SK-N-DZ (cell line): ENCODE results near the gene SDR42E1.
"Not testable (repeated sequence)": the region's sequence is repeated elsewhere in the genome, so short reads cannot be mapped to it uniquely, and the experiment has no call there.

Experiments
- DNase-seq: peaks from one replicate; pipeline ENCODE4 v3.0.0-alpha.2; 2015; ENCODE audit warnings: low spot score

Gene SDR42E1

DNA sequence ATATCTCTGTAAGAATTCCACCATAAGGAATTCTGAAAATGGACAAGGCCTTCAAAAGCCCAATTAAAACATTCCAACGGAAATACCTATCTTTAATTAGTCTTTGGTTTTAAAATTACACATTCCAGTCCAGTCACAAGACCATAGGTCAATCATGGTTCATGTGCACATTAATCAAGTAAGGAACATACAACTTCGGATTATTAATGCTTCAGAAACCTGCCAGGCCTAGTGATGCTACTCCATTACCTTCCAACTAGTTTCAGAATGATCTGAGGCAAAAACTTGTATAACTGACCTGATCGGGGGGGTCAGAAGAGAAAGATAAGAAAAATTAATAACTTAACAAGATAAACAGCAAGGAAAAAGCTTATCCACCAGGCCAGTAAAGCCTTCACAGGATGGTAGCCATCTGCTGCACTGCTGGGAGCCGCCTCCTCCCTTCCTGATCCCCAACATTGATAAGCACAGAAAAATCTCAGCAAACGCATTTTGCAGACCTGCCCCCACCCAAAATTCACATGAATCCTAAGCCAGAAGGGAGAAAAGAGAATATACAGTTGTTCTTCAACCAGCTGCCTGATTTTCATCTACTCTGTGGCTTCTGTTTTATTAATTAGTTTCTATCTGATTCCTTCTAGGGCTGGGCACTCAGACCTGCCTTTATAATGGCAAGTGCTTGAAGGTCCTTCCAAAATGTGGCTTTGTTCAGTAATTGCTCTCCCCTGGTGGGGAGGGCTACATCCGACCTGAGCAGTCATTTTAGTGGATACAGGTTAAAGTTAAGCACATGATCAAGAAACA lies 6.0 kb downstream of the SDR42E1 start:
- DNase-seq = peak; percentile 29

DNA sequence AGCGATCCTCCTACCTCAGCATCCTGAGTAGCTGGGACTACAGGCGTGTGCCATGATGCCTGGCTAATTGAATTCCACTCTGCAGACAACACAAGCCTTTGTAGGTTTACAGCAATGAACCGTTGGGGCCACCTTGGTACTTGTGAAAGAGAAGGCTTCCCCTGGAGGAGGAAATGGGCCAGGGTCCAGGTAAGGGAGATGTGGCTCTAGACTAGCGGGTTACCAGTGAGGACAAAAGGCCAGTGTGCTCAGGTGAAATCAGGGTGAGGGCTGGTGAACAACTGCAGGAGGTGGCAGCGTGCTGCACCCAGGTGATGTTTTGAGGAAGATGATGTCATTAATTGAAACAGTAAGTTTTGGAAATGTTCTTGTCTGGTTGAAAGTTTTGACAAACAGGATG lies 6.7 kb downstream of the SDR42E1 start:
- DNase-seq = no peak

- no peak for DNase-seq
Measured at GRCh38 chr16:82002831-82003230, 8.4 kb downstream of the SDR42E1 start.

- DNase-seq = no peak
Measured at GRCh38 chr16:81997738-81998137, 13.5 kb downstream of the SDR42E1 start.

GRCh38 chr16:81996664-81997509 lies 14.4 kb downstream of the SDR42E1 start:
- no peak for DNase-seq

- DNase-seq = no peak
Measured at GRCh38 chr16:81995651-81996050, 15.6 kb downstream of the SDR42E1 start.

GRCh38 chr16:81994485-81994884 lies 16.8 kb downstream of the SDR42E1 start:
- no peak for DNase-seq

- DNase-seq = no peak
Measured at GRCh38 chr16:81992859-81993258, 18.4 kb downstream of the SDR42E1 start.

DNA sequence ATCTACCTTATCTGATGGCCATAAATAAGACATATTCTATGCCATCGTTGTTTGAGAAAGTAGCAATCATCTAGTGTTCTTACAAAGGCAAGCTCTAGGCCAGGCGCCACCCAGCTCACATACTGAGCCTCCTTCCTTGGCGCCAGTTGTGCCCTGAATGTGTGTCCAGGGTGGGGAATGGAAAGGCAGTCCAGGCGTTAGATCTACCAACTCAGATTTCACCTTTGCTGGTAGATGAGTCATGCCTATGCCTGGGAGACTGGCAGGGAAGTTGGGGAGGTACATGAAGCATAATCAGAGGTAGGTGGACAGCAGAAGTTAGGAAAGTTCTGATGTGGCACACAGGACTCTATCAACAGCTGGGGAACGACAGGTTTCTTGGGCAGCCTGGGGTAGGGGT lies 23.6 kb downstream of the SDR42E1 start:
- DNase-seq = no peak

DNA sequence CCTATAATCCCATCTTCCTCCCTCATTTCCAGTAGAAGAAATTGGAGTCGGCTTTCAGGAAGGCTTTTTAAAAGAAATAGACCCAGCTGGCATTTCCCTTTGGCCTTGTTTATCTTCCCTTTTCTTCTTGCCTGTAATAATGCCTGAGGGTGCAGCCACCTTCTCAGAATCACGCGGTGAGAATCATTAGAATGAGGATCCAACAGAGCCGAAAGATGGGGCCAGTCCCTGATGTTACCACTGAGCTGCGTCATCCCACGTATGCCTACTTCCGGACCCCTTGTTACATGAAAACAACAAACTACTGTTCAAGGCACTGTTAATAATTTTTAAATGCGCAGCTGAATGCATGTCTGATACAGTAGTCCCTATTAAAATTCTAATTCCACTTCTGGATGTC lies 24.1 kb downstream of the SDR42E1 start:
- no peak for DNase-seq

DNA sequence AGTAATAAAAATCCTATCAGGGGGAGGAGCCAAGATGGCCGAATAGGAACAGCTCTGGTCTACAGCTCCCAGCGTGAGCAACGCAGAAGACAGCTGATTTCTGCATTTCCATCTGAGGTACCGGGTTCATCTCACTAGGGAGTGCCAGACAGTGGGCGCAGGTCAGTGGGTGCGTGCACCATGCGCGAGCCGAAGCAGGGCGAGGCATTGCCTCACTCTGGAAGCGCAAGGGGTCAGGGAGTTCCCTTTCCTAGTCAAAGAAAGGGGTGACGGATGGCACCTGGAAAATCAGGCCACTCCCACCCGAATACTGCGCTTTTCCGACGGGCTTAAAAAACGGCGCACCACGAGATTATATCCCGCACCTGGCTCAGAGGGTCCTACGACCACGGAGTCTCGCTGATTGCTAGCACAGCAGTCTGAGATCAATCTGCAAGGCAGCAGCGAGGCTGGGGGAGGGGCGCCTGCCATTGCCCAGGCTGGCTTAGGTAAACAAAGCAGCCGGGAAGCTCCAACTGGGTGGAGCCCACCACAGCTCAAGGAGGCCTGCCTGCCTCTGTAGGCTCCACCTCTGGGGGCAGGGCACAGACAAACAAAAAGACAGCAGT lies 33.8 kb downstream of the SDR42E1 start:
- DNase-seq = not testable (repeated sequence)

GRCh38 chr16:81975637-81976036 lies 35.6 kb downstream of the SDR42E1 start:
- DNase-seq = no peak

GRCh38 chr16:81973737-81974136 lies 37.5 kb downstream of the SDR42E1 start:
- no peak for DNase-seq

- no peak for DNase-seq
Measured at GRCh38 chr16:81971853-81972252, 39.4 kb downstream of the SDR42E1 start.

- DNase-seq = no peak
Measured at GRCh38 chr16:81967358-81967757, 43.9 kb downstream of the SDR42E1 start.

GRCh38 chr16:81964808-81965207 lies 46.5 kb downstream of the SDR42E1 start:
- no peak for DNase-seq

DNA sequence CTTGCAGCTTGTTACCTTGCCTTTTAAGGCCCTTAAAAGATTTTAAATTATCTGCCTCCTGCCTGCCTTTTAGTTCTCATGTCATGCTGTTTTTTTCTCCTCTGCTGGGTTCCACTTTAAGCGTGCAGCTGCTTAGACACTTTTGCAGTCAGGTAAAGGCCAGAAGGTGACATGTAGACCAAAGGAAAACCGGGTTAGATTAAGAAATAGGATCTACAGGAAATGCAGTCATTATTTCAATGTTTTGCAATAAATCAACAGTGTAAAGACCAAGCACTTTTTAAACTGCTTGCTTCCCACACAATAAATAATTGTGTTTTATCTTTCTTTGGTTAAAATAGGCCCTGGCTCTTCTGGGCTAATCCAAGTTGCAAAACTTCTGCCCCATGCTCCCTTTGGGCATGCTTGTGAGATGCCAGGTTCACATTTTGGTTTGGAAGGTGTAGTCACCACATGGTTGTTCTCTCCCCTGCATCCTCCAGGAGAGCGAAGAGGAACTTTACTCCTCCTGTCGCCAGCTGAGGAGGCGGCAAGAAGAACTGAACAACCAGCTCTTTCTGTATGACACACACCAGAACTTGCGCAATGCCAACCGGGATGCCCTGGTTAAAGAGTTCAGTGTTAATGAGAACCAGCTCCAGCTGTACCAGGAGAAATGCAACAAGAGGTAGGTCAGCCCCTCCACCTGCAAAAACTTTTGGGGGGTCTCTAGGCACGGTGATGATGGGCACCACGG lies 54.9 kb downstream of the SDR42E1 start:
- DNase-seq = no peak

DNA sequence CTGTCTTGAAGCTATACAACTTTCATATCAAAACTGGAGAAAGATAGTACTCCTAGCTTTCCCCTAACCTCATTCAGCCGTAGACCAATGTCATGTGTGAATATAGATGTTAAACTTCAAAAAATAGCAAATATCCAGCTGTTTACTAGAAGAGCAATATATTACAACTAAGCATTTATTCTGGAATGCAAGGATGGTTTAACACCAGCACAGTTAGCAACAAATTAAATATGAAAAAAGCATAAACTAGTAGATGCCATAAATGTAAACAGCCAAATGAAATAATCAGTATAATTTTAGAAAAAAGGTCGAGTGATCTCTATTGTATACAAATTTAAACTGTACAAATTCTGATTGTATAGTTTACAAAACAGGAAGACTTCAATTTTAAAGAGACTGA lies 59.7 kb downstream of the SDR42E1 start:
- no peak for DNase-seq

- no peak for DNase-seq
Measured at GRCh38 chr16:81946206-81946605, 65.1 kb downstream of the SDR42E1 start.

GRCh38 chr16:81945665-81946064 lies 65.6 kb downstream of the SDR42E1 start:
- DNase-seq = no peak

GRCh38 chr16:81942007-81942601 lies 69.2 kb downstream of the SDR42E1 start:
- no peak for DNase-seq
